Activated CD4-positive, alpha-beta memory T cell treated with anti-CD3 and anti-CD28 coated beads for 36 hours (primary cell): ENCODE results near the gene TMEM222. TPM values are rescaled to one million over a fixed set of nuclear protein-coding genes. Genes with fewer than 3 reads are reported as not detected.

Source experiments
- CTCF ChIA-PET: fragments of 350-600 bp; sonication (Branson Sonifier 250); formaldehyde crosslinking; loops from one replicate; lab custom pipeline; 2021; ENCODE audit warnings: antibody characterized with exemption, inconsistent platforms; lab: Charles Lee
- POLR2A ChIA-PET: fragments of 350-600 bp; sonication (Branson Sonifier 250); formaldehyde crosslinking; loops from one replicate; lab custom pipeline; 2021; ENCODE audit warnings: antibody characterized with exemption; lab: Charles Lee
- DNase-seq: peaks from one replicate; pipeline ENCODE4 v3.0.0-alpha.2; 2020
- H3K27ac Mint-ChIP-seq: one replicate; pipeline ENCODE4 v1.8.0; 2021; ENCODE audit warnings: mixed read lengths
- H3K27me3 Mint-ChIP-seq: one replicate; pipeline ENCODE4 v1.8.0; 2021; ENCODE audit warnings: mixed read lengths
- H3K36me3 Mint-ChIP-seq: one replicate; pipeline ENCODE4 v1.8.0; 2021; ENCODE audit warnings: mixed read lengths
- H3K4me1 Mint-ChIP-seq: one replicate; pipeline ENCODE4 v1.8.0; 2021; ENCODE audit warnings: low read depth, mixed read lengths
- H3K4me3 Mint-ChIP-seq: one replicate; pipeline ENCODE4 v1.8.0; 2021; ENCODE audit warnings: mild to moderate bottlenecking, mixed read lengths
- H3K9me3 Mint-ChIP-seq: one replicate; pipeline ENCODE4 v1.8.0; 2021; ENCODE audit warnings: mixed read lengths
- intact Hi-C: fragments of 100-400 bp; cut with micrococcal nuclease; formaldehyde crosslinking; loops from one replicate; pipeline ENCODE4 v1.15.1; 2023
- total RNA-seq, 2 experiments: library from RNA; stranded (reverse); gene quantifications; one replicate each; pipeline ENCODE4 v1.2.3, GENCODE V29; 2021

The TMEM222 gene
- total RNA-seq, 2 experiments from 2014 or later, result 22.8 to 24.6 TPM

DNA sequence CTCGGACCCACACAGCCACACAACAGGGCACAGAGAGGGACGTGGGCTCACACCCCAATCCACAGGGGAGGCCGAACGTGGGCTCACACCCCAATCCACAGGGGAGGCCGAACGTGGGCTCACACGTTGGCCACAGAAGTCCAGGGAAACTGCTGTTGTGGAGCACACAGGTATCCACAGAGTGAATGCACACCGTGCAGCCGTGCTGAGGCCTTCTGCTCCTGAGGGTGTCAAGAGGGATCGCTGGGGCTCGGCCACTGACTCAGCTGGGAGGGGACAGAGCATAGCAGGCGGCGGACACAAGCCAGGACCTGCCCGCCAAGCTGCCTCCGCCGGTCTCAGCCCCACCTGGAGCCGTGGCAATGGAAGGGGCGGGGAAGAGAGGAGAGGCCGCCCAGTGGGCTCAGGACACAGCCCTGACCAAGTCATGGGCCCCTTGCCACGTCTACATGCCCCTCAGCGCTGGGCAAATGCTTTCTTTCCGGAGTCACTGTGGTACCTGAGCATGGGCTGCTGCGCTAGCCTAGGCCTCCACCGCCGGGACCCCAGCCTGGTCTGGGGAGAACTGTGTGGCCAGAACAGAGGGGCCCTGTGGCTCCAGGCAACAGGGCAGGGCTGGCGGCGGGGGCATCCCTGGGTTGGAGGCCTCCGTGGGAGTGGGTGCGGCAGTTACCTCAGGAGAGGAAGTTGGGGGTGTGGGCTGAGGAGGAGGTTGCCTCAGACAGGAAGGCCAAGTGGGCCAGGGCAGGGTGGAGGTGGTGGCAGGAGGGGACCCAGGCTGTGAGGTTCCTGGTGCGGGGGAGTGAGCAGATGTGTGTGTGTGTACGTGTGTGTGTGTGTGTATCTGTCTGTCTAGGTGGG is 21.0 kb downstream of the TMEM222 start:
- peak; percentile 79 for DNase-seq
- ChIA-PET POLR2A (interaction anchor here (0.7 to 1.0 kb wide), 2 partner anchors 23 to 907 kb away, joined by 3 to 5 read pairs; no protein-coding TSS in a partner anchor), CTCF (interaction anchor here (0.7 to 9.8 kb wide), 9 partner anchors 10 to 239 kb away, joined by 3 to 80 read pairs (median 4); partner anchors contain the start of genes MAP3K6 and SLC9A1)
- intact Hi-C loops, result loop anchor here (1.0 to 2.0 kb wide), 3 partner anchors 14 to 22 kb away; partner anchors contain the start of gene TMEM222
- Mint-ChIP-seq H3K4me1 (peaks cover 53% of the 10 kb centered on the region), H3K4me3 (peak overlapping the region; percentile 84), H3K27me3 (no peaks in the 10 kb centered on the region), H3K9me3 (no peaks in the 10 kb centered on the region), H3K36me3 (peaks cover 1% of the 10 kb centered on the region), H3K27ac (peak overlapping the region; percentile 92)

DNA sequence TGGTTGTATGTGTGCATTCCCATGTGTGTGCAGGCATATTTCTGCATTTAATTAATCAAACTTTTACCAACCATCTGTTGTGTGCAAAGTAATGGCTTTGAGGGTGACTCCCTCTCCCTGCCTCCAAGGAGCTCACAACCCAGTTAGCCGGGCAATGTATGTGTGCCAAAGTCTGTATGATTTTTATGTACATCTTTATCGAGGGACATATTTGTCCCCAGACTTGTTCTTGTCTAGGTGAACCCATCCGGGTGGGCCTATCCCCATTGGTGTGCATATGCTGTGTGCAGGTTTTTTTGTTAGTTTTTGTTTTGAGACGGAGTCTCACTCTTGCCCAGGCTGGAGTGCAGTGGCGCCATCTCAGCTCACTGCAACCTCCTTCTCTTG is 21.7 kb downstream of the TMEM222 start:
- CTCF ChIA-PET, result interaction anchor here (0.7 to 9.8 kb wide), 6 partner anchors 10 to 239 kb away, joined by 3 to 80 read pairs (median 4); partner anchors contain the start of gene MAP3K6
- peak overlapping the region; percentile 92 for H3K27ac Mint-ChIP-seq
- H3K36me3 Mint-ChIP-seq, result peaks cover 1% of the 10 kb centered on the region
- intact Hi-C loops, result loop anchor here (2.0 kb wide), 2 partner anchors 13 to 21 kb away; no protein-coding TSS in a partner anchor
- peaks cover 53% of the 10 kb centered on the region for H3K4me1 Mint-ChIP-seq
- no peaks in the 10 kb centered on the region for H3K27me3 Mint-ChIP-seq
- peak overlapping the region; percentile 84 for H3K4me3 Mint-ChIP-seq
- no peaks in the 10 kb centered on the region for H3K9me3 Mint-ChIP-seq
- POLR2A ChIA-PET, result no interaction called here
- no peak for DNase-seq

DNA sequence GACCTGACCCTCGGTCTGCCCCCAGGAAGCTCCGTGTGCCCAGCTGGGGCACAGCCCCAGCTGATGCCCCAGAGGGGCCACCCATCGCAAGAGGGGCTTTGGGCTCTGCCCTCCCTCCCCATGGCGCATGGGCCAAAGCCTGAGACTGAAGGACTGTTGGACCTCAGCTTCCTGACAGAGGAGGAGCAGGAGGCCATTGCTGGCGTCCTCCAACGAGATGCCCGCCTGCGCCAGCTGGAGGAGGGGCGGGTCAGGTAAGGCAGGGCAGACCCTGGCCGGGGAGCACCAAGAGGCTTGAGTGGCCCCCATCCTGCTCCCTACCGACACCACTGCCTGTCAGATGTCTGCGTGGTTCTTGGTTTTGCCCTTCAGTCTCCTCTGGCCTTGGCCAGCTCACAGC is 23.3 kb downstream of the TMEM222 start:
- Mint-ChIP-seq H3K4me1 (peaks cover 42% of the 10 kb centered on the region), H3K27ac (no peak overlapping the region), H3K36me3 (peaks cover 1% of the 10 kb centered on the region), H3K4me3 (no peak overlapping the region), H3K27me3 (no peaks in the 10 kb centered on the region), H3K9me3 (no peaks in the 10 kb centered on the region)
- CTCF ChIA-PET, result interaction anchor here (1.1 to 9.8 kb wide), 4 partner anchors 12 to 22 kb away, joined by 3 to 80 read pairs (median 26); partner anchors contain the start of gene MAP3K6
- DNase-seq, result no peak
- POLR2A ChIA-PET, result interaction anchor here (0.6 to 1.0 kb wide), 2 partner anchors 56 to 215 kb away, joined by 3 to 4 read pairs; no protein-coding TSS in a partner anchor
- intact Hi-C loops, result no loop called here

DNA sequence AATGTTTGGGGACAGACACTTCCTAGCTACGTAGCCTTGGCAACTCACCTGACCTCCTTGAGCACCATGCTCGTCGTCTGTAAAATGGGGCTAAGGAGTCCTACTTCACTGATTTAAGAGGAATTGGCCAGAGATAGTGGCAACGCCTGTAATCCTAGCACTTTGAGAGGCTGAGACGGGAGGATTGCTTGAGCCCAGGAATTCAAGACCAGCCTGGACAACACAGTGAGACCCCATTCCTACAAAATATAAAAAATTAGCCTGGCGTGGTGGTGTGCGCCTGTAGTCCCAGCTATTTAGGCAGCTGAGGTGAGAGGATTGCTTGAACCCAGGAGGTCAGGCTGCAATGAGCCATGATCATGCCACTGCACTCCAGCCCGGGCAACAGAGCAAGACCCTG is 24.4 kb downstream of the TMEM222 start:
- no peaks in the 10 kb centered on the region for H3K9me3 Mint-ChIP-seq
- H3K27ac Mint-ChIP-seq, result no peak overlapping the region
- ChIA-PET CTCF (interaction anchor here (1.1 to 9.8 kb wide), 5 partner anchors 11 to 50 kb away, joined by 3 to 80 read pairs (median 4); partner anchors contain the start of gene MAP3K6), POLR2A (no interaction called here)
- H3K4me3 Mint-ChIP-seq, result no peak overlapping the region
- peaks cover 1% of the 10 kb centered on the region for H3K36me3 Mint-ChIP-seq
- H3K27me3 Mint-ChIP-seq, result no peaks in the 10 kb centered on the region
- H3K4me1 Mint-ChIP-seq, result peaks cover 34% of the 10 kb centered on the region
- DNase-seq, result no peak
- intact Hi-C loops, result no loop called here

DNA sequence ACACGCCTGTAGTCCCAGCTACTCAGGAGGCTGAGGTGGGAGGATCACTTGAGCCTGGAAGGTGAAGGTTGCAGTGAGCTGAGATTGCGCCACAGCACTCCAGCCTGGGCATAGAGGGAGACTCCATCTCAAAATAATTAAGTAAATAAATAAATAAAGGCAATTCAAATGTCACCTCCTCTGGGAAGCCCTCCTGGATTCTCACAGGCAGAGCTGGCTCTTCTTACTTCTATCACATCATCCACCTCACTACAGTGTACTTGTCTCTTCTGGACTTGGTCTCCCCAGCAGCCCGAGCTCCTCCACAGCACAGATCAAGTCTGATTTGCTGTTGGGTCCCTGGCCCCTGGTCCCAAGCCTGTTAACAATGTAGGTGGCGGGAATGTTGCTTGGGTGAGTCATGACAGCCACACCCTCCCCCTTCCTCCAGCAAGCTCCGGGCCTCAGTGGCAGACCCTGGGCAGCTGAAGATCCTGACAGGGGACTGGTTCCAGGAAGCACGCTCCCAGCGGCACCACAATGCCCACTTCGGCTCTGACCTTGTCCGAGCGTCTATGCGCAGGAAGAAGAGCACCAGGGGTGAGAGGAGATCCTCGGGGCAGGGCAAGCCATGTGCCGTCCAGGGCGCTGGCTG is 25.1 kb downstream of the TMEM222 start:
- ChIA-PET POLR2A (no interaction called here), CTCF (interaction anchor here (1.1 to 9.8 kb wide), 4 partner anchors 10 to 51 kb away, joined by 3 to 80 read pairs (median 26); no protein-coding TSS in a partner anchor)
- intact Hi-C loops, result no loop called here
- Mint-ChIP-seq H3K9me3 (no peaks in the 10 kb centered on the region), H3K36me3 (peaks cover 1% of the 10 kb centered on the region), H3K27me3 (no peaks in the 10 kb centered on the region), H3K27ac (no peak overlapping the region), H3K4me3 (no peak overlapping the region), H3K4me1 (peaks cover 28% of the 10 kb centered on the region)
- no peak for DNase-seq

DNA sequence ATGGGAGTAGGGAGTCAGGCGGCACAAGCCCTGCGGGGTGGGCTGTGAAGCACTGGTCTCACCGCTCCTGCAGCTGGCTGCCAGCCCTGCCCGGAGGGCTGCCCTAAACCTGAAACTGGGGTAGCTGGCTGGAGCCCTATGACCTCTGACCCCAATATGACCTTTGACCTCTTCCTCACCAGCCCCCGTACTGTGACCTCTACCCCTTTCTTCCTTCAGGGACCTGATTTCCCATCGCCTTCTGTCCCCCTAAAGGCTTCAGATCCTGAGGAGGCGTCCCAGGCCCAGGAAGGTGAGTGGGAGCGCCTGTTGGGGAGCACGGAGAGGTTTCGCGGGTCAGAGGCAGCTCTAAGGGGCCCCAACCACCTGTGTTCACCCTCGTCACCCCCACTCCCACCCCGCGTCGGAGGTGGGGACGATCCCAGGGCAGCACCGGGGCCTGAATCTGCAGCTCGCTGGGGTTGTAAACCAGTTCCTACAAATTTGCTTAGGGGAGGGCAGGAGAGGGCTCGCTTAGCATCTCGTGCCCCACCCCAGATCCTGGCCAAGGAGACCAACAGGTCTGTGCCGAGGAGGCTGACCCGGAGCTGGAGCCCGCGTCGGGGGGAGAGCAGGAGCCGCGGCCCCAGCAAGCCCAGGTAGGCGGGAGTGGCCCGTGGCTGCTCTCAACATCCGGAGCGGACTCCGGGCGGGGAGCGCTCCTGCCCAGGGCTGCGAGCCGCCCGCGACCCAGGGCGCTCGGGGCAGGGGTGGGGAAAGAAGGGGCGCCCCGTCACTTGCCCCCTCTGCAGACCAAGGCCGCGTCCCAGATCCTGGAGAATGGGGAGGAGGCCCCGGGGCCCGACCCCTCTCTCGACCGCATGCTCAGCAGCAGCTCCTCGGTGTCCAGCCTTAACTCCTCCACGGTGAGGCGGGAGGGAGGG is 27.2 kb downstream of the TMEM222 start:
- H3K9me3 Mint-ChIP-seq, result no peaks in the 10 kb centered on the region
- peak; percentile 32 for DNase-seq

DNA sequence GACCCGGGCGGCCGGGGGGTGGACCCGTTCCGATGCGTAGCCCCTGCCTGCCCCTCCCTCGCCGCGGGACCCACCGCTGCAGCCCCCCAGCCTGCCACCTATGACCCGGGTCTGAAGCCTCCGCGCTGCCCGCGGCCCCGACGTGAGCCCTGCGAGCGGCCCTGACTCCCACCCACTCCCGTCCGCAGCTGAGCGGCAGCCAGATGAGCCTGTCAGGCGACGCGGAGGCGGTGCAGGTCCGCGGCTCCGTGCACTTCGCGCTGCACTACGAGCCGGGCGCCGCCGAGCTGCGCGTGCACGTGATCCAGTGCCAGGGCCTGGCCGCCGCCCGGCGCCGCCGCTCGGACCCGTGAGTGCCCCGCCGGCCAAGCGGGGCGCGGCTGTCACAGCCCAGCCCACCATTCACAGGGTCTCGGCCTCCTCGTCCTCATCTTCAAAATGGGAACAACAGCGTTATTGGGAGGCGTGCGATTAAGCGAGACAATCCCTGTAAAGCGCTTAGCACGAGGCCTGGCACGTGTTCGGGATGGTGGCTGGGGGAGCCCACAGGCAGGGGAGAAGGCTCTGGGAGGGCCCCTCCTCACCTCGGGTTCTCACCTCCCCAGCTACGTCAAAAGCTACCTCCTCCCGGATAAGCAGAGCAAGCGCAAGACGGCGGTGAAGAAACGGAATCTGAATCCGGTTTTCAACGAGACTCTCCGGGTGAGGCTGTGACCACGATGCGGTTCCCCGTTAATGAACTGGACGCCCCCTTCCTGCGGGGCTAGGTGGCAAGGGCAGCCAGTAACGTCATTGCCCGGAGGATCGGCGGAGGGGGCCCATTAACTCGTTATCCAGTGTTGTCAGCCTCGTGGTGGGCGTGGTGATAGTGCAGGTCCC is 28.1 kb downstream of the TMEM222 start:
- H3K4me1 Mint-ChIP-seq, result peaks cover 13% of the 10 kb centered on the region
- H3K9me3 Mint-ChIP-seq, result no peaks in the 10 kb centered on the region
- H3K4me3 Mint-ChIP-seq, result no peak overlapping the region
- POLR2A ChIA-PET, result interaction anchor here (1.2 kb wide), 1 partner anchor 16 kb away, joined by 5 read pairs; no protein-coding TSS in a partner anchor
- H3K27ac Mint-ChIP-seq, result no peak overlapping the region
- CTCF ChIA-PET, result interaction anchor here (1.2 to 2.4 kb wide), 4 partner anchors 17 to 54 kb away, joined by 3 to 10 read pairs (median 6); partner anchors contain the start of gene MAP3K6
- intact Hi-C loops, result no loop called here
- DNase-seq, result peak; percentile 24
- peaks cover 1% of the 10 kb centered on the region for H3K36me3 Mint-ChIP-seq
- H3K27me3 Mint-ChIP-seq, result no peaks in the 10 kb centered on the region

More for the DNA sequence above, 27.2 kb downstream of the TMEM222 start:
- CTCF ChIA-PET, result interaction anchor here (1.2 to 2.4 kb wide), 3 partner anchors 16 to 46 kb away, joined by 3 to 10 read pairs (median 8); partner anchors contain the start of gene MAP3K6
- no peak overlapping the region for H3K27ac Mint-ChIP-seq
- intact Hi-C loops, result no loop called here
- H3K36me3 Mint-ChIP-seq, result peaks cover 1% of the 10 kb centered on the region
- no peaks in the 10 kb centered on the region for H3K27me3 Mint-ChIP-seq
- H3K4me3 Mint-ChIP-seq, result no peak overlapping the region
- POLR2A ChIA-PET, result interaction anchor here (1.2 kb wide), 1 partner anchor 17 kb away, joined by 5 read pairs; no protein-coding TSS in a partner anchor
- H3K4me1 Mint-ChIP-seq, result peaks cover 16% of the 10 kb centered on the region

DNA sequence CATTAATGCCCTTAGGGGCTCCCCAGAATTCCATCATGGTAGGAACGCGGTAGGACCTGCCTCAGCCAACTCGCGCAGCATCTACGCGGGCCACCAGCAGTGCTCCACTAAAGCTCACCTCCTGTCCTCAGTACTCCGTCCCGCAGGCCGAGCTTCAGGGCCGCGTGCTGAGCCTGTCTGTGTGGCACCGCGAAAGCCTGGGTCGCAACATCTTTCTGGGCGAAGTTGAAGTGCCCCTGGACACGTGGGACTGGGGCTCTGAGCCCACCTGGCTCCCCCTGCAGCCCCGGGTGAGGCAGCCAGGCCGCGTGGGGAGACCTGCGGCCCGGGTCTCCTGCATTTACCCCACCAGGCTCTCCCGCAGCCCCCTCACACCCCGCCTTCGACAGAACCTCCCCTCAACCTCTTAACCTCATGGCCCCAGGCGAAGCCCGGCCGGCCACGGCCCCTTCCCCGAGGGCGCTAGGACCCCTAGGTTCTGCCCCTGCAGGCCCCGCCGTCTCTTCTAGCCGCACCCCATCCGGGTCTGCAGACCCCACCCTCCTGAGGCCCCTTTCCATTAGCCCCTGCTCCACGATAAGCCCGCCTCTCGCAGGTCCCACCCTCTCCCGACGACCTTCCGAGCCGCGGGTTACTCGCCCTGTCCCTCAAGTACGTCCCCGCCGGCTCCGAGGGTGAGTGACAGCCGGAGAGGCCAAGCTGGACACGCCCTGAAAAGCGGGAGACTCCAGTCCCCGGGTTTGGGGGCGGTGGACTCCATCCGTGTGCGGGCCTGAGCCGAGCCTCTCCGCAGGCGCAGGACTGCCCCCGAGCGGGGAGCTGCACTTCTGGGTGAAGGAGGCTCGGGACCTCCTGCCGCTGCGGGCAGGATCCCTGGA is 28.9 kb downstream of the TMEM222 start:
- intact Hi-C loops, result no loop called here
- CTCF ChIA-PET, result interaction anchor here (0.8 to 2.4 kb wide), 5 partner anchors 16 to 55 kb away, joined by 4 to 10 read pairs (median 5); partner anchors contain the start of gene MAP3K6

DNA sequence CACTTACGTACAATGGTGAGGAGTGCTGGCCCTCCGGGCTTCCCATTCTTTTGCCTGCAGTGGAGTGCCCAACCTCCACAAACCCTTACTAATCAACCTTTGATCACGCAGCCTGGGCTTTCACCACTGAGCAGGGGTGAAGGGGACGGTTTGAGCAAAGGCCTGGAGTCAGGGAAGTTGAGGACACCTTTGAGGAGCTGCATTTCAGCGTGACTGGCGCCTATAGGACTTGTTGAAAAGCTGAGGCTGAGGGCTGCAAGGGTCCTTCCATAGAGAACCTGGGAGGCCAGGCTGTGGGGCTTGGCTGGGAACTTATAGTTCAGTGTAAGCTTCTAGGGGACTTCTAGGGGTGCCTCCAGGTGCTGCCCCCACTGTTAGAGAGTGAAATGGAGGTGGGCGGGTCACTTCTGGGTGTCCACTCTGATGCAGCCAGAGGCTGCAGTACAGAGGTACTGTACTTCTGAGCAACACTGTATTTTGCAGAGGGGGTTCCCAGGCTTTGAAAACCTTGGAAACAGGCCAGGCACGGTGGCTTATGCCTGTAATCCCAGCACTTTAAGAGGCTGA is 29.7 kb downstream of the TMEM222 start:
- H3K27me3 Mint-ChIP-seq, result no peaks in the 10 kb centered on the region
- no peak overlapping the region for H3K4me3 Mint-ChIP-seq
- H3K4me1 Mint-ChIP-seq, result peaks cover 21% of the 10 kb centered on the region
- DNase-seq, result no peak
- intact Hi-C loops, result no loop called here
- peaks cover 1% of the 10 kb centered on the region for H3K36me3 Mint-ChIP-seq
- no peaks in the 10 kb centered on the region for H3K9me3 Mint-ChIP-seq
- ChIA-PET CTCF (interaction anchor here (0.8 to 1.6 kb wide), 3 partner anchors 18 to 55 kb away, joined by 4 to 5 read pairs (median 5); no protein-coding TSS in a partner anchor), POLR2A (no interaction called here)
- H3K27ac Mint-ChIP-seq, result no peak overlapping the region

More for the DNA sequence above, 28.9 kb downstream of the TMEM222 start:
- Mint-ChIP-seq H3K36me3 (peaks cover 1% of the 10 kb centered on the region), H3K4me1 (peaks cover 18% of the 10 kb centered on the region), H3K4me3 (no peak overlapping the region), H3K27ac (no peak overlapping the region), H3K27me3 (no peaks in the 10 kb centered on the region), H3K9me3 (no peaks in the 10 kb centered on the region)
- DNase-seq, result no peak
- POLR2A ChIA-PET, result no interaction called here
